ENCODE measurements around the gene CHST8. TPM values are rescaled to one million over a fixed set of nuclear protein-coding genes. Genes with fewer than 3 reads are reported as not detected.

Gene CHST8
- total and polyA plus RNA-seq, 9 donors = 0.48 to 2.5 (median 1.0) TPM; not detected in 1

GRCh38 chr19:33720691-33721682, 99.2 kb downstream of the CHST8 start:
- H3K27me3 ChIP-seq = no peaks in the 10 kb centered on the region
- H3K27ac ChIP-seq = no peak overlapping the region
- 74 to 77% (median 77%) methylated on average over 9 of the region's 9 CpGs for WGBS, 3 donors
- DNase-seq = no peak
- TF ChIP-seq EP300 (IDR thresholded peaks at IDR 0.05) = no peak
- no peak for TF ChIP-seq POLR2A (IDR thresholded peaks at IDR 0.05)
- no peak for TF ChIP-seq CTCF (IDR thresholded peaks at IDR 0.05)
- intact Hi-C loops (cut with DNase I) = no loop called here
- H3K4me1 ChIP-seq (ENCODE audit: insufficient read depth) = peaks cover 4% of the 10 kb centered on the region
- no peak overlapping the region for H3K4me3 ChIP-seq
- H3K36me3 ChIP-seq = no peaks in the 10 kb centered on the region
- H3K9me3 ChIP-seq = no peaks in the 10 kb centered on the region

GRCh38 chr19:33721735-33722297, 100.1 kb downstream of the CHST8 start:
- Histone ChIP-seq H3K27me3 (no peaks in the 10 kb centered on the region), H3K4me1 (ENCODE audit: insufficient read depth) (peaks cover 4% of the 10 kb centered on the region), H3K27ac (no peak overlapping the region), H3K9me3 (no peaks in the 10 kb centered on the region), H3K36me3 (no peaks in the 10 kb centered on the region), H3K4me3 (no peak overlapping the region)
- DNase-seq = no peak
- intact Hi-C loops (cut with DNase I) = no loop called here
- WGBS, 3 donors = 75 to 86% (median 82%) methylated on average over 2 of the region's 2 CpGs
- no peak for TF ChIP-seq POLR2A (IDR thresholded peaks at IDR 0.05)
- no peak for TF ChIP-seq CTCF (IDR thresholded peaks at IDR 0.05)
- no peak for TF ChIP-seq EP300 (IDR thresholded peaks at IDR 0.05)

- Histone ChIP-seq H3K27ac (no peak overlapping the region), H3K4me1 (ENCODE audit: insufficient read depth) (peaks cover 4% of the 10 kb centered on the region), H3K9me3 (no peaks in the 10 kb centered on the region), H3K36me3 (no peaks in the 10 kb centered on the region), H3K4me3 (no peak overlapping the region), H3K27me3 (no peaks in the 10 kb centered on the region)
- DNase-seq = no peak
- TF ChIP-seq EP300 (IDR thresholded peaks at IDR 0.05) (no peak), CTCF (IDR thresholded peaks at IDR 0.05) (no peak), POLR2A (IDR thresholded peaks at IDR 0.05) (no peak)
- 31 to 36% (median 36%) methylated on average over 11 of the region's 11 CpGs for WGBS, 3 donors
- intact Hi-C loops (cut with DNase I) = no loop called here
Measured at GRCh38 chr19:33722456-33723239, 100.9 kb downstream of the CHST8 start.

GRCh38 chr19:33723512-33723911, 101.8 kb downstream of the CHST8 start:
- no peak for DNase-seq
- no peak overlapping the region for H3K4me3 ChIP-seq
- intact Hi-C loops (cut with DNase I) = no loop called here
- peaks cover 4% of the 10 kb centered on the region for H3K4me1 ChIP-seq (ENCODE audit: insufficient read depth)
- TF ChIP-seq EP300 (IDR thresholded peaks at IDR 0.05) (no peak), POLR2A (IDR thresholded peaks at IDR 0.05) (no peak), CTCF (IDR thresholded peaks at IDR 0.05) (no peak)
- no peaks in the 10 kb centered on the region for H3K36me3 ChIP-seq
- H3K27ac ChIP-seq = no peak overlapping the region
- no peaks in the 10 kb centered on the region for H3K27me3 ChIP-seq
- 66 to 83% (median 68%) methylated on average over 3 of the region's 3 CpGs for WGBS, 3 donors
- H3K9me3 ChIP-seq = no peaks in the 10 kb centered on the region
